Endothelial cell of umbilical vein (primary cell): ENCODE data around the gene P2RY2. TPM values are rescaled to one million over a fixed set of nuclear protein-coding genes. Genes with fewer than 3 reads are reported as not detected.

Source experiments
- BruUV-seq: library from RNA; stranded (reverse); fragments of 400-500 nt; replicated peaks from 2 replicates; lab custom pipeline; 2021; lab: Mats Ljungman, UMichigan
- CTCF ChIA-PET: fragments of 300-600, 350-600 bp; sonication (Branson Sonifier 250); formaldehyde crosslinking; loops from one replicate; lab custom pipeline; 2021; ENCODE audit warnings: antibody characterized with exemption, inconsistent platforms; lab: Charles Lee
- POLR2A ChIA-PET: fragments of 300-600, 350-600 bp; sonication (Branson Sonifier 250); formaldehyde crosslinking; loops from one replicate; lab custom pipeline; 2021; ENCODE audit warnings: antibody characterized with exemption, inconsistent platforms; lab: Charles Lee
- DNase-seq: peaks from one replicate; pipeline ENCODE4 v3.0.0-alpha.2; 2011; ENCODE audit warnings: low read depth, low spot score
- FAIRE-seq: peaks from 2 replicates; lab custom pipeline; 2011; peaks lifted over from hg19 to GRCh38; lab: Jason Lieb, UNC
- H2AFZ ChIP-seq: 2 replicates; pipeline ENCODE4 v1.6.0; 2012; ENCODE audit warnings: low read depth, low read length, control low read depth, inconsistent platforms
- H3K27ac ChIP-seq: 2 replicates; pipeline ENCODE4 v1.5.1; 2011; ENCODE audit warnings: low read depth, mild to moderate bottlenecking, control low read depth, low read length, moderate library complexity; ENCODE audit not compliant: insufficient read depth
- H3K27me3 ChIP-seq, 2 experiments: 2 replicates each; pipeline versions ENCODE4 v1.6.0 to v1.6.1; 2011; ENCODE audit warnings: low read length in 2 of 2, mixed read lengths in 1 of 2; ENCODE audit not compliant: control insufficient read depth in 2 of 2, insufficient read depth in 2 of 2
- H3K36me3 ChIP-seq, 2 experiments: 2 replicates in 1 of 2; 3 replicates in 1 of 2; pipeline ENCODE4 v1.5.1; 2011; ENCODE audit warnings: low read length in 2 of 2, mild to moderate bottlenecking in 1 of 2, moderate library complexity in 1 of 2; ENCODE audit not compliant: control insufficient read depth in 2 of 2, insufficient read depth in 2 of 2; ENCODE audit errors: extremely low read depth in 1 of 2
- H3K4me1 ChIP-seq: 3 replicates; pipeline ENCODE4 v1.5.1; 2011; ENCODE audit warnings: mild to moderate bottlenecking, low read length; ENCODE audit not compliant: control insufficient read depth, insufficient read depth; ENCODE audit errors: extremely low read depth
- H3K4me2 ChIP-seq: 2 replicates; pipeline ENCODE4 v1.6.1; 2011; ENCODE audit warnings: low read length, control low read depth, mixed read lengths; ENCODE audit not compliant: insufficient read depth
- H3K4me3 ChIP-seq, 3 experiments: fragments of 200-600 bp in 1 of 3; sonication (generic), shearing (Covaris generic) in 1 of 3; replicated peaks in 1 of 3; 2 replicates each; pipeline ENCODE4 v1.5.1; 2011 to 2016; ENCODE audit warnings: control low read depth in 3 of 3, low read length in 3 of 3, mild to moderate bottlenecking in 2 of 3, inconsistent platforms in 1 of 3, low read depth in 1 of 3, moderate library complexity in 1 of 3; ENCODE audit not compliant: insufficient read depth in 1 of 3
- H3K79me2 ChIP-seq: 2 replicates; pipeline ENCODE4 v1.6.0; 2012; ENCODE audit warnings: low read length, inconsistent platforms; ENCODE audit not compliant: control insufficient read depth, insufficient read depth
- H3K9ac ChIP-seq: replicated peaks from 2 replicates; pipeline ENCODE3; 2011; ENCODE audit warnings: low read length, control low read depth; ENCODE audit not compliant: insufficient read depth; ENCODE audit errors: extremely low read depth
- H3K9me1 ChIP-seq: replicated peaks from 3 replicates; pipeline ENCODE4 v1.6.0; 2011; ENCODE audit warnings: mild to moderate bottlenecking, low read length; ENCODE audit not compliant: control insufficient read depth, insufficient read depth; ENCODE audit errors: extremely low read depth
- H3K9me3 ChIP-seq: replicated peaks from 2 replicates; pipeline ENCODE4 v1.5.1; 2012; ENCODE audit warnings: low read length, inconsistent platforms; ENCODE audit not compliant: control insufficient read depth, insufficient read depth
- H4K20me1 ChIP-seq: replicated peaks from 2 replicates; pipeline ENCODE3; 2011; ENCODE audit warnings: mild to moderate bottlenecking, low read length; ENCODE audit not compliant: control insufficient read depth, insufficient read depth; ENCODE audit errors: extremely low read depth
- FOS ChIP-seq: IDR thresholded peaks from 2 replicates; pipeline ENCODE4 v1.6.1; 2011; ENCODE audit warnings: mild to moderate bottlenecking, low read length, moderate library complexity, borderline replicate concordance; ENCODE audit not compliant: insufficient read depth
- GATA2 ChIP-seq: IDR thresholded peaks from 2 replicates; pipeline ENCODE4 v1.7.0; 2011; ENCODE audit warnings: low read depth, mild to moderate bottlenecking, moderate library complexity, mixed read lengths, low read length; ENCODE audit not compliant: insufficient read length, insufficient read depth
- JUN ChIP-seq: IDR thresholded peaks from 2 replicates; pipeline ENCODE4 v1.6.1; 2011; ENCODE audit warnings: borderline replicate concordance, low read depth; ENCODE audit not compliant: insufficient read length, insufficient read depth
- MYC ChIP-seq: IDR thresholded peaks from one replicate; pipeline ENCODE4 v1.6.1; 2011; ENCODE audit warnings: mild to moderate bottlenecking, low read depth, low read length
- POLR2AphosphoS5 ChIP-seq: IDR thresholded peaks from 2 replicates; pipeline ENCODE4 v1.6.1; 2012; ENCODE audit warnings: low read depth, mild to moderate bottlenecking, control low read depth, low read length, moderate library complexity; ENCODE audit not compliant: insufficient read depth
- dilution Hi-C: fragments of 300-500 bp; cut with MboI; formaldehyde crosslinking; loops from one replicate; pipeline ENCODE4 v1.15.0; 2019; ENCODE audit warnings: low sequenced_read_pairs; ENCODE audit not compliant: extremely low pct_ligation_motif_present
- intact Hi-C: fragments of 100-400 bp; cut with micrococcal nuclease; formaldehyde crosslinking; loops from one replicate; pipeline ENCODE4 v1.10.0; 2022
- polyA plus RNA-seq, 4 experiments: library from polyadenylated mRNA; depleted of rRNA in 3 of 4; stranded (reverse) in 3 of 4; unstranded in 1 of 4; fragments of >200 nt; gene quantifications; 2 replicates each; pipeline versions ENCODE4 v1.2.1 to v1.2.3, GENCODE V29; 2011 to 2012; ENCODE audit warnings: missing spikeins in 1 of 4
- total RNA-seq: library from RNA; stranded (reverse); gene quantifications from 2 replicates; pipeline ENCODE4 v1.2.3, GENCODE V29; 2021
- TF ChIP-seq, protein P1 (sequence below): IDR thresholded peaks from 2 replicates; pipeline ENCODE4 v1.6.1; 2011; ENCODE audit not compliant: insufficient read depth, insufficient read length

The P2RY2 gene
- total and polyA plus RNA-seq, 2 donors (not counting 3 experiments of a cell fraction or from before 2014, with no cell fraction given): 4.8 to 5.6 TPM

DNA sequence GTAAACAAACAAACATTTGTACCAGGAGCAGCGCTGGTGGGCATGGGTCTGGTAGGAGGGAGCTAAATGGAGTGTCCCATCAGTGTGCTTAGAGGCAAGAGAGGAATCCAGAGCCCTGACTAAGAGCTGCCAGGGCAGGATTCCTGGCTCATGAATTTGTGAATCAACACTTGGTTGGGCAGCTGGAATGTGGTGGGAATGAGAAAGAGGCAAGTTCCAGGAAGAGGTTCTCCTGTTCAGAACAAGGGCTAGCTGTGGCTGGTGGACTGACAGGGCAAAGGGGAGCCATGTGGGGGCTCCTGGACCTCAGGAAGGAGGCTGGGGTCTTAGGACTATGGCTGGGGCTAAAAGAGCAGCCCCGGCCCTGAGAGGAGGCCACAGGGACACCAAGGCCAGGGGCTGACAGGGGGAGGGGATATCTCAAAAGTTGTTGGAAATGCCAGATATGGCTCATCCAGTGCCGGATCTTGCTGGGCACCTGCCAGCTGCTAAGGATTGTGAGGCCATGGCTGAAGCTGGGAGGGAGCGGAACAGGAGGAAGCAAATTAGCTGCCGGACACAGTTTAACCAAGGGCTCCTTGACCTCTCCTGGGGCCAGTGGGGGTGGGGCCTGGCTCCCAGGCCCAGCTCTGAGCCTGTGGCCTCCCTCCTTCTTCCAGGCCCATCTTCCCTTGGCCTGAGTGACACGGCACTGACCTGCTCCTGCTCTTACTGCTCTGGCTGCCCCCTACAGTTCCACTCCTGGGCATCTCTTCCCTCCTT is 39.4 kb downstream of the P2RY2 start:
- Histone ChIP-seq H3K4me3 (no peak overlapping the region), H3K9me1 (no peaks in the 10 kb centered on the region), H3K9me3 (no peaks in the 10 kb centered on the region), H3K4me2 (no peak overlapping the region), H3K27ac (peak overlapping the region; percentile 23), H3K27me3 (no peaks in the 10 kb centered on the region), H2AFZ (peak overlapping the region; percentile 19), H4K20me1 (no peaks in the 10 kb centered on the region), H3K36me3 (no peaks in the 10 kb centered on the region), H3K4me1 (peaks cover 6% of the 10 kb centered on the region), H3K9ac (no peak overlapping the region), H3K79me2 (no peaks in the 10 kb centered on the region)
- FAIRE-seq: no peak
- intact Hi-C loops (no loop called here), dilution Hi-C loops (no loop called here)
- POLR2A ChIA-PET: interaction anchor here (0.5 kb wide), 1 partner anchor 411 kb away, joined by 4 read pairs; no protein-coding TSS in a partner anchor
- no TSS peak for BruUV-seq
- CTCF ChIA-PET: interaction anchor here (0.9 to 2.5 kb wide), 8 partner anchors 12 to 426 kb away, joined by 4 to 18 read pairs (median 5); no protein-coding TSS in a partner anchor
- peak; percentile 24 for DNase-seq
- TF ChIP-seq POLR2AphosphoS5: no peak
- no peak for TF ChIP-seq GATA2
- no peak for TF ChIP-seq JUN
- TF ChIP-seq MYC: no peak
- TF ChIP-seq, protein P1, sequence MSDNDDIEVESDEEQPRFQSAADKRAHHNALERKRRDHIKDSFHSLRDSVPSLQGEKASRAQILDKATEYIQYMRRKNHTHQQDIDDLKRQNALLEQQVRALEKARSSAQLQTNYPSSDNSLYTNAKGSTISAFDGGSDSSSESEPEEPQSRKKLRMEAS: no peak
- no peak for TF ChIP-seq FOS
